H1 (cell line): ENCODE data around the gene IL7R. TPM values are rescaled to one million over a fixed set of nuclear protein-coding genes. Genes with fewer than 3 reads are reported as not detected.

Source experiments
- CTCF ChIA-PET: fragments of 300-600 bp; sonication (Branson Sonifier 250); formaldehyde crosslinking; loops from one replicate; lab custom pipeline; 2021; ENCODE audit not compliant: partially characterized antibody; lab: Charles Lee
- POLR2A ChIA-PET: fragments of 300-600 bp; sonication (Branson Sonifier 250); formaldehyde crosslinking; loops from one replicate; lab custom pipeline; 2021; ENCODE audit warnings: inconsistent platforms; ENCODE audit not compliant: partially characterized antibody; lab: Charles Lee
- DNase-seq, 2 experiments: peaks; one replicate each; pipeline versions ENCODE4 v3.0.0 to v3.0.0-alpha.2; 2010 to 2022; ENCODE audit warnings: low spot score in 2 of 2, low read depth in 1 of 2, mixed read lengths in 1 of 2
- FAIRE-seq: peaks from 2 replicates; lab custom pipeline; 2011; peaks lifted over from hg19 to GRCh38; lab: Jason Lieb, UNC
- H2AFZ ChIP-seq: 2 replicates; pipeline ENCODE4 v1.8.1; 2012; ENCODE audit warnings: low read length, inconsistent platforms
- H2AK5ac ChIP-seq: 2 replicates; pipeline ENCODE4 v1.6.1; 2013; ENCODE audit warnings: low read depth, low read length
- H2BK120ac ChIP-seq: replicated peaks from 2 replicates; pipeline ENCODE3; 2013; ENCODE audit warnings: low read depth, low read length, inconsistent platforms
- H2BK12ac ChIP-seq: 2 replicates; pipeline ENCODE4 v1.6.1; 2013; ENCODE audit warnings: low read depth, low read length
- H2BK15ac ChIP-seq: 2 replicates; pipeline ENCODE4 v1.6.1; 2013; ENCODE audit warnings: low read length
- H2BK20ac ChIP-seq: 2 replicates; pipeline ENCODE4 v1.6.1; 2013; ENCODE audit warnings: low read length
- H2BK5ac ChIP-seq: 2 replicates; pipeline ENCODE4 v1.6.1; 2013; ENCODE audit warnings: low read depth, low read length
- H3K14ac ChIP-seq: 2 replicates; pipeline ENCODE4 v1.6.1; 2013; ENCODE audit warnings: inconsistent platforms; ENCODE audit not compliant: insufficient read length
- H3K18ac ChIP-seq: 2 replicates; pipeline ENCODE4 v1.6.1; 2013; ENCODE audit warnings: low read length; ENCODE audit errors: extremely low read depth
- H3K23ac ChIP-seq: 2 replicates; pipeline ENCODE4 v1.6.1; 2013; ENCODE audit warnings: inconsistent platforms; ENCODE audit not compliant: insufficient read length
- H3K23me2 ChIP-seq: 2 replicates; pipeline ENCODE4 v1.6.1; 2013; ENCODE audit warnings: low read depth, low read length
- H3K27ac ChIP-seq: 2 replicates; pipeline ENCODE4 v1.6.1; 2011; ENCODE audit warnings: low read depth, low read length, inconsistent platforms
- H3K27me3 ChIP-seq, 4 experiments: replicated peaks in 1 of 4; 1 replicate in 1 of 4; 2 replicates in 3 of 4; pipeline versions ENCODE4 v1.6.1 to v1.8.1; 2011 to 2013; ENCODE audit warnings: low read length in 3 of 4, mild to moderate bottlenecking in 3 of 4, inconsistent platforms in 2 of 4, mixed read lengths in 2 of 4, moderate library complexity in 1 of 4; ENCODE audit not compliant: control insufficient read depth in 3 of 4, insufficient read depth in 3 of 4; ENCODE audit errors: extremely low read depth in 1 of 4
- H3K36me3 ChIP-seq, 4 experiments: 2 replicates each; pipeline versions ENCODE4 v1.6.1 to v1.8.1; 2011 to 2013; ENCODE audit warnings: mild to moderate bottlenecking in 4 of 4, low read length in 3 of 4, moderate library complexity in 2 of 4, control low read depth in 1 of 4, inconsistent platforms in 1 of 4; ENCODE audit not compliant: insufficient read depth in 4 of 4, control insufficient read depth in 2 of 4
- H3K4ac ChIP-seq: replicated peaks from 2 replicates; pipeline ENCODE3; 2013; ENCODE audit warnings: low read length, low read depth, mixed read lengths, inconsistent platforms; ENCODE audit not compliant: insufficient read length
- H3K4me1 ChIP-seq, 4 experiments: replicated peaks in 1 of 4; 1 replicate in 1 of 4; 2 replicates in 3 of 4; pipeline versions ENCODE4 v1.6.1 to v1.8.1; 2011 to 2013; ENCODE audit warnings: low read length in 3 of 4, inconsistent platforms in 2 of 4, mixed read lengths in 1 of 4; ENCODE audit not compliant: insufficient read depth in 4 of 4, control insufficient read depth in 3 of 4
- H3K4me2 ChIP-seq, 2 experiments: 2 replicates each; pipeline versions ENCODE4 v1.6.1 to v1.8.1; 2011 to 2013; ENCODE audit warnings: low read depth in 2 of 2, low read length in 2 of 2, control low read depth in 1 of 2, inconsistent platforms in 1 of 2, mild to moderate bottlenecking in 1 of 2; ENCODE audit not compliant: insufficient read depth in 1 of 2
- H3K4me3 ChIP-seq, 4 experiments: fragments of 200-600, 300-600 bp in 1 of 4; sonication (generic), shearing (Covaris generic), sonication (Bioruptor Twin) in 1 of 4; 2 replicates each; pipeline versions ENCODE4 v1.5.1 to v1.8.1; 2011 to 2016; ENCODE audit warnings: low read length in 4 of 4, low read depth in 3 of 4, control low read depth in 2 of 4, inconsistent platforms in 2 of 4, mild to moderate bottlenecking in 2 of 4, mixed read lengths in 1 of 4, moderate library complexity in 1 of 4; ENCODE audit not compliant: insufficient read depth in 2 of 4; ENCODE audit errors: extremely low read depth in 1 of 4
- H3K56ac ChIP-seq: replicated peaks from 2 replicates; pipeline ENCODE3; 2013; ENCODE audit warnings: low read depth, mild to moderate bottlenecking, mixed read lengths, low read length, inconsistent platforms; ENCODE audit not compliant: insufficient read length
- H3K79me1 ChIP-seq: 2 replicates; pipeline ENCODE4 v1.6.1; 2013; ENCODE audit warnings: low read depth, low read length, control low read depth
- H3K79me2 ChIP-seq, 2 experiments: 2 replicates each; pipeline versions ENCODE4 v1.6.1 to v1.8.1; 2012 to 2013; ENCODE audit warnings: low read length in 2 of 2, mild to moderate bottlenecking in 2 of 2, inconsistent platforms in 1 of 2; ENCODE audit not compliant: insufficient read depth in 2 of 2, control insufficient read depth in 1 of 2
- H3K9ac ChIP-seq, 4 experiments: replicated peaks in 1 of 4; 1 replicate in 1 of 4; 2 replicates in 3 of 4; pipeline versions ENCODE4 v1.6.1 to v1.8.1; 2011 to 2013; ENCODE audit warnings: low read depth in 3 of 4, low read length in 3 of 4, control low read depth in 2 of 4, mild to moderate bottlenecking in 2 of 4, moderate library complexity in 2 of 4, inconsistent platforms in 1 of 4; ENCODE audit errors: extremely low read depth in 1 of 4
- H3K9me3 ChIP-seq, 2 experiments: 2 replicates each; pipeline versions ENCODE4 v1.6.1 to v1.8.1; 2012 to 2013; ENCODE audit warnings: mild to moderate bottlenecking in 2 of 2, moderate library complexity in 2 of 2, control low read depth in 1 of 2, inconsistent platforms in 1 of 2, low read depth in 1 of 2, low read length in 1 of 2, mixed read lengths in 1 of 2; ENCODE audit not compliant: insufficient read depth in 2 of 2
- H4K20me1 ChIP-seq, 2 experiments: replicated peaks in 1 of 2; 2 replicates each; pipeline versions ENCODE3 to v1.8.1; 2011 to 2013; ENCODE audit warnings: inconsistent platforms in 2 of 2, low read length in 2 of 2, mild to moderate bottlenecking in 1 of 2; ENCODE audit not compliant: insufficient read depth in 2 of 2, control insufficient read depth in 1 of 2
- H4K5ac ChIP-seq: 2 replicates; pipeline ENCODE4 v1.6.1; 2013; ENCODE audit warnings: low read length, low read depth, mixed read lengths, inconsistent platforms; ENCODE audit not compliant: insufficient read length
- H4K8ac ChIP-seq: 2 replicates; pipeline ENCODE4 v1.8.0; 2013; ENCODE audit warnings: mild to moderate bottlenecking, moderate library complexity, low read length, inconsistent platforms; ENCODE audit not compliant: insufficient read depth; ENCODE audit errors: extremely low read depth
- H4K91ac ChIP-seq: replicated peaks from 2 replicates; pipeline ENCODE3; 2013; ENCODE audit warnings: low read length, mixed read lengths, inconsistent platforms; ENCODE audit not compliant: insufficient read length
- ATF3 ChIP-seq: IDR thresholded peaks from 2 replicates; pipeline ENCODE4 v1.6.1; 2011; ENCODE audit warnings: low read depth, mild to moderate bottlenecking, low read length; ENCODE audit not compliant: insufficient read depth
- EP300 ChIP-seq, 2 experiments: IDR thresholded peaks; 1 replicate in 1 of 2; 2 replicates in 1 of 2; pipeline ENCODE4 v1.6.1; 2011 to 2012; ENCODE audit warnings: low read depth in 2 of 2, low read length in 2 of 2, mild to moderate bottlenecking in 2 of 2, borderline replicate concordance in 1 of 2, inconsistent platforms in 1 of 2, moderate library complexity in 1 of 2
- MAFK ChIP-seq: IDR thresholded peaks from 2 replicates; pipeline ENCODE4 v1.6.1; 2012; ENCODE audit warnings: low read depth, mild to moderate bottlenecking, improper control_type of control experiment, low read length
- RAD21 ChIP-seq, 2 experiments: IDR thresholded peaks in 1 of 2; conservative IDR thresholded peaks in 1 of 2; 2 replicates each; pipeline ENCODE4 v1.6.1; 2011; ENCODE audit warnings: low read depth in 2 of 2, low read length in 2 of 2, improper control_type of control experiment in 1 of 2, inconsistent platforms in 1 of 2, mild to moderate bottlenecking in 1 of 2, moderate library complexity in 1 of 2
- RNF2 ChIP-seq: fragments of 200-900, 300-1000 bp; sonication (generic); IDR thresholded peaks from 2 replicates; pipeline ENCODE4 v1.7.1; 2016; ENCODE audit warnings: borderline replicate concordance, low read depth, mild to moderate bottlenecking, antibody characterized with exemption, low read length; ENCODE audit not compliant: poor library complexity, severe bottlenecking; ENCODE audit errors: missing control alignments
- TCF12 ChIP-seq: IDR thresholded peaks from 2 replicates; pipeline ENCODE4 v1.6.1; 2011; ENCODE audit warnings: low read depth, mild to moderate bottlenecking, low read length
- WGBS, 2 experiments: shearing (Covaris generic) in 1 of 2; methylation state at CpG; one replicate each; pipeline versions ENCODE4 v1.1.6 to v1.1.7; 2013 to 2015; ENCODE audit warnings: low lambda C conversion rate in 2 of 2, mixed read lengths in 2 of 2, inconsistent platforms in 1 of 2, low coverage in 1 of 2, missing lambda C conversion rate in 1 of 2; ENCODE audit not compliant: insufficient replicate concordance in 2 of 2, insufficient coverage in 1 of 2, insufficient read length in 1 of 2; ENCODE audit errors: extremely low coverage in 1 of 2, missing lambda C conversion rate in 1 of 2; 5-methylcytosine and 5-hydroxymethylcytosine counted together
- polyA plus RNA-seq, 7 experiments: library from polyadenylated mRNA; depleted of rRNA in 3 of 7; stranded (reverse) in 5 of 7; unstranded in 2 of 7; fragments of >200 nt in 5 of 7; fragments of 200-250 nt in 2 of 7; gene quantifications; 1 replicate in 5 of 7; 2 replicates in 1 of 7; 4 replicates in 1 of 7; pipeline versions ENCODE4 v1.2.1 to v1.2.3, GENCODE V29; 2011 to 2013; ENCODE audit warnings: missing spikeins in 2 of 7, mixed read lengths in 2 of 7
- total RNA-seq: library from RNA; stranded (reverse); fragmentation: NEBNext Ultra II Directional; extraction: Animal tissue kit (Norgen Biotek cat#: 25700); gene quantifications from 2 replicates; pipeline ENCODE4 v1.2.1, GENCODE V29; 2021

Gene IL7R
- total and polyA plus RNA-seq, 2 of the 8 experiments (the other 6 are each of a cell fraction or from before 2014, with no cell fraction given), result not detected

GRCh38 chr5:35870605-35871004 is 13.9 kb downstream of the IL7R start:
- Histone ChIP-seq H3K4ac (no peak overlapping the region), H4K91ac (no peak overlapping the region), H3K4me3 (no peak overlapping the region), H3K79me2 (no peaks in the 10 kb centered on the region), H3K27me3 (no peaks in the 10 kb centered on the region; a peak in 1 of 7 replicates), H4K20me1 (no peaks in the 10 kb centered on the region), H3K56ac (no peak overlapping the region), H2AFZ (no peak overlapping the region), H3K79me1 (no peaks in the 10 kb centered on the region), H2BK15ac (no peak overlapping the region), H3K36me3 (no peaks in the 10 kb centered on the region), H3K14ac (no peak overlapping the region), H3K27ac (no peak overlapping the region), H3K23ac (no peak overlapping the region), H2AK5ac (no peak overlapping the region), H3K9me3 (no peaks in the 10 kb centered on the region), H3K9ac (no peak overlapping the region), H3K4me2 (no peak overlapping the region), H4K5ac (no peak overlapping the region), H2BK120ac (no peak overlapping the region), H3K4me1 (no peaks in the 10 kb centered on the region)
- CTCF ChIA-PET, result no interaction called here
- 81% methylated on average over 4 of the region's 4 CpGs; no CpG with 5 or more reads in 1 of the 2 experiments for WGBS, 2 experiments
- no peak for DNase-seq
- no peak for FAIRE-seq
- TF ChIP-seq RNF2 (no peak), MAFK (no peak), ATF3 (no peak), EP300 (IDR thresholded peaks at IDR 0.05; ENCODE audit: borderline replicate concordance in 1 of 2, low read depth in 2 of 2, low read length in 2 of 2) (no peak), RAD21 (IDR thresholded peaks at IDR 0.05 in 1 of 2, conservative IDR thresholded peaks at IDR 0.05 in 1 of 2; ENCODE audit: low read depth in 2 of 2, low read length in 2 of 2) (no peak), TCF12 (no peak)
- TF ChIP-seq, all 59 proteins: peak for 0
- no peaks in the 10 kb centered on the region for H3K23me2 ChIP-seq
- no peak overlapping the region for H3K18ac ChIP-seq
- POLR2A ChIA-PET, result no interaction called here
- no peak overlapping the region for H4K8ac ChIP-seq
- no peak overlapping the region for H2BK12ac ChIP-seq
- no peak overlapping the region for H2BK20ac ChIP-seq
- H2BK5ac ChIP-seq, result no peak overlapping the region
